ENCODE data around the gene ENO4.

ENO4 gene

DNA sequence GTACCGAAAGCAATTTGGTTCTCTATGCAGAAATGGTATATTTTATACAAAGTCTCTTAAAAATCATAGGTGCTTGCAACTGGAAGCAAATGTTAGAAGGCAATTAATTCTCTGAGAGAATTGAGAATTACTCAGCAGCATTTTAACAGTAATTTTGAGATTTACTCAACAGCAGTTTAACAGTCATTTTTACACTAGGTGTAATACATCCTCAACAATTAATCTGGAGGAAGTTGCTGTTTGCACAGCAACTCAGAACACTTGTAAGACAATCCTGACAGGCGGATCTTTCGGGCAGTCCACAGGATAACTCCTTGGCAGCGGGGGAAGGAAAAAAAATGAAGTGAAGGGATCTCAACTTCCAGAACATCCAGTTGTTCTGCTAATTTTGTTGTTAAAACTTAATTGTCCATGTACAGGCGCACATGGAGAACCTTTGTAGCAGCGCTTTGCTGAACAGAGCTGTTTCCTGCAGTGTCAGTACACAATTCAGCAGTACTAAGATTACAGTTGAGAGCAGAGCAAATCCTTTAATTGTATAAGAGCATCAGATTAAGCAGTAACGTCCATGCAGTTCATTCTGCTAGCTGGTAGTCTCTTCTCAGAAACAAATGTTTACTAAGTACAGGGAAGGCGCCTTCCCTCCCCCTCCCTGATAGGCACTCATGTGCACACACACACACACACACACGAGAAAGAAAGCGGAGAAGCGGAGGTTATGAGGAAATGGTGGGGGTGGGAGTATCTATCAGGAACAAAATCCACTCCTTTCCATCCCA, 43.8 kb downstream of the ENO4 start:
- Histone ChIP-seq H3K4me3 (ENCODE audit: low read depth, low read length) (no peak overlapping the region), H3K27me3 (ENCODE audit: control insufficient read depth, insufficient read depth, low read length) (no peaks in the 10 kb centered on the region), H3K36me3 (ENCODE audit: control insufficient read depth, insufficient read depth, low read length) (no peaks in the 10 kb centered on the region), H3K9me3 (ENCODE audit: control insufficient read depth, low read length) (no peaks in the 10 kb centered on the region), H3K9ac (no peak overlapping the region), H2AFZ (no peak overlapping the region), H3K4me1 (peaks cover 12% of the 10 kb centered on the region), H3K4me2 (ENCODE audit: low read length) (no peak overlapping the region), H3K79me2 (no peaks in the 10 kb centered on the region), H3K27ac (no peak overlapping the region)
- TF ChIP-seq, protein P1, sequence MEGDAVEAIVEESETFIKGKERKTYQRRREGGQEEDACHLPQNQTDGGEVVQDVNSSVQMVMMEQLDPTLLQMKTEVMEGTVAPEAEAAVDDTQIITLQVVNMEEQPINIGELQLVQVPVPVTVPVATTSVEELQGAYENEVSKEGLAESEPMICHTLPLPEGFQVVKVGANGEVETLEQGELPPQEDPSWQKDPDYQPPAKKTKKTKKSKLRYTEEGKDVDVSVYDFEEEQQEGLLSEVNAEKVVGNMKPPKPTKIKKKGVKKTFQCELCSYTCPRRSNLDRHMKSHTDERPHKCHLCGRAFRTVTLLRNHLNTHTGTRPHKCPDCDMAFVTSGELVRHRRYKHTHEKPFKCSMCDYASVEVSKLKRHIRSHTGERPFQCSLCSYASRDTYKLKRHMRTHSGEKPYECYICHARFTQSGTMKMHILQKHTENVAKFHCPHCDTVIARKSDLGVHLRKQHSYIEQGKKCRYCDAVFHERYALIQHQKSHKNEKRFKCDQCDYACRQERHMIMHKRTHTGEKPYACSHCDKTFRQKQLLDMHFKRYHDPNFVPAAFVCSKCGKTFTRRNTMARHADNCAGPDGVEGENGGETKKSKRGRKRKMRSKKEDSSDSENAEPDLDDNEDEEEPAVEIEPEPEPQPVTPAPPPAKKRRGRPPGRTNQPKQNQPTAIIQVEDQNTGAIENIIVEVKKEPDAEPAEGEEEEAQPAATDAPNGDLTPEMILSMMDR (IDR thresholded peaks at IDR 0.05) = no peak

- Histone ChIP-seq H3K9ac (no peak overlapping the region), H3K4me3 (ENCODE audit: low read depth, low read length) (no peak overlapping the region), H3K79me2 (no peaks in the 10 kb centered on the region), H3K27ac (no peak overlapping the region), H3K27me3 (ENCODE audit: control insufficient read depth, insufficient read depth, low read length) (no peaks in the 10 kb centered on the region), H2AFZ (no peak overlapping the region), H3K4me1 (peaks cover 6% of the 10 kb centered on the region), H3K9me3 (ENCODE audit: control insufficient read depth, low read length) (no peaks in the 10 kb centered on the region), H3K36me3 (ENCODE audit: control insufficient read depth, insufficient read depth, low read length) (no peaks in the 10 kb centered on the region), H3K4me2 (ENCODE audit: low read length) (no peak overlapping the region)
- TF ChIP-seq, protein P1 (IDR thresholded peaks at IDR 0.05) = no peak
These were observed 44.4 kb downstream of the ENO4 start for GRCh38 chr10:116893686-116894037.

- no peaks in the 10 kb centered on the region for H3K36me3 ChIP-seq (ENCODE audit: control insufficient read depth, insufficient read depth, low read length)
These were observed 50.3 kb downstream of the ENO4 start for GRCh38 chr10:116899626-116900025.

GRCh38 chr10:116905845-116906210, 56.5 kb downstream of the ENO4 start:
- Histone ChIP-seq H3K9me3 (ENCODE audit: control insufficient read depth, low read length) (no peaks in the 10 kb centered on the region), H3K27ac (no peak overlapping the region), H3K36me3 (ENCODE audit: control insufficient read depth, insufficient read depth, low read length) (no peaks in the 10 kb centered on the region)

More at GRCh38 chr10:116899626-116900025, 50.3 kb downstream of the ENO4 start:
- no peaks in the 10 kb centered on the region for H3K9me3 ChIP-seq (ENCODE audit: control insufficient read depth, low read length)
- no peaks in the 10 kb centered on the region for H3K27me3 ChIP-seq (ENCODE audit: control insufficient read depth, insufficient read depth, low read length)
- H3K79me2 ChIP-seq = no peaks in the 10 kb centered on the region
- H3K4me3 ChIP-seq (ENCODE audit: low read depth, low read length) = no peak overlapping the region
- H3K27ac ChIP-seq = no peak overlapping the region
- H3K4me2 ChIP-seq (ENCODE audit: low read length) = no peak overlapping the region
- no peak overlapping the region for H3K9ac ChIP-seq
- no peak overlapping the region for H2AFZ ChIP-seq
- no peaks in the 10 kb centered on the region for H3K4me1 ChIP-seq
- TF ChIP-seq, protein P1 (IDR thresholded peaks at IDR 0.05) = no peak

More at GRCh38 chr10:116905845-116906210, 56.5 kb downstream of the ENO4 start:
- H3K4me1 ChIP-seq = no peaks in the 10 kb centered on the region
- H3K9ac ChIP-seq = no peak overlapping the region
- H3K4me3 ChIP-seq (ENCODE audit: low read depth, low read length) = no peak overlapping the region
- H2AFZ ChIP-seq = no peak overlapping the region
- no peak overlapping the region for H3K4me2 ChIP-seq (ENCODE audit: low read length)
- TF ChIP-seq, protein P1 (IDR thresholded peaks at IDR 0.05) = no peak
- no peaks in the 10 kb centered on the region for H3K79me2 ChIP-seq
- H3K27me3 ChIP-seq (ENCODE audit: control insufficient read depth, insufficient read depth, low read length) = no peaks in the 10 kb centered on the region

All from parathyroid adenoma (tissue), 2 donors.